GM18868 (cell line): ENCODE measurements around the gene CCDC136.
A peak's percentile ranks its signal among the peaks of the same experiment; 100 is the strongest.

ENCODE experiments used
- ATAC-seq: cut with Tn5 transposase; IDR thresholded peaks from one replicate; pipeline ENCODE4 v1.9.1; 2021; ENCODE audit warnings: mild to moderate bottlenecking, moderate library complexity; ENCODE audit not compliant: unreplicated experiment

The CCDC136 gene

DNA sequence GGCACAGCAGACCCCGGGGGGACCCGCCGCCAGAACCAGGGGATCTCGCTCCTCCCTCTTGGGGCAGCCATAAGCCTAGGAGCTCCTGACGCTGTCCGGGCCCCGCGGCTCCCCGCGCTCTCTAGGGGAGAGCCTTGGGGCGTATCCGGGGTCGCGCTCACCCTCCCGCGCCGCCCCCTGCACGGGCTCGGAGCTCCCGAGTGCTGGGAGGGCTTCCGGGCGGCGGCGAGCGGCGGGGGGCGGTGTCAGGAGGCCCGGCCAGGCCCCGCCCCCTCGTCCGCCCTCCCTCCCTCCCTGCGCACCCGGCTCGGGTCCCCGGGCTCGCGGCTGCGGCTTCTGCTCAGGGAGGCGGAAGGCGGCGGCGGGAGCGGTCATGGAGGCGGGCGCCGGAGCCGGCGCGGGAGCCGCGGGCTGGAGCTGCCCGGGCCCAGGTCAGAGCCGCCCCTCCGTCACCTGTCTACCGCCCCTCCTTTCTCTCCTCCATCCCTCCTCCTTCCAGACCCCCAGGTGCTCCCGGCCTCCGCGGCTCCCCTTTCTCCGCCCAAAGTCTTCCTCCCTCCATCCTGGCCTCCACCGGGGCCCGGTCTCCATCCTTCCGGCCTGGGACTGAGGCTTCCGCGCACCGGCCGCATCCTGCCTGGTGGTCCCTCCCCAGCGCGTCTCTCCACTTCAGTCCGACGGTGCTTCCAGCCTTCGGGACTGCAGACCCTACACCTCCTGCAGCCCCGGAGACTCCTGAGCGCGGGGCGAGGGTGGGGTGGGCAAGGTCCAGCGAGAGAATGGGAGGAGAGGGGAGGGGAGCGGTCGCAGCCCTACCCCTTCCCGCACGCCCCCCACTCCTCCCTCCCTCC is at the start of gene CCDC136:
CCDC136 (plus strand) TSS at position 848 of the 851 bp plus-strand sequence. CDS start 444 bp downstream, outside the sequence.
- ATAC-seq, result peak; percentile 83

DNA sequence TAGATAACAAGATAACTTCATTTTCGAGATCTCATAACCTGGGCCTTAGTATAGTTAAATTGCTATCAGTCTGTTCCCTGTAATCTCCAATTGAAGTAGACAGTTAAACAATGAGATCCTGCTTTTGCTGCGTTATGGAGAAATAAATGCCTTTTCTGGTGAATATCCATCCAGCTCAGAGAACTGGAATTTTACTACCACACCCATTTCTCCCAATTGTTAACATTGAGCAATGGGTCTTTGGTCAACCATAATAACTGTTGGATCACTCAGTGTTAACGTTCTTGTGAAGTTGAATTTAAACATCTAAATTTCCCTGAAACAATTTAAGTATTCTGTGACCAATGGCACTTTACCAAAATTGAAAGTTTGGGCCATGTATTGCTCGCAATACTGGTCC is 49.6 kb upstream of the CCDC136 start:
- ATAC-seq, result no peak

DNA sequence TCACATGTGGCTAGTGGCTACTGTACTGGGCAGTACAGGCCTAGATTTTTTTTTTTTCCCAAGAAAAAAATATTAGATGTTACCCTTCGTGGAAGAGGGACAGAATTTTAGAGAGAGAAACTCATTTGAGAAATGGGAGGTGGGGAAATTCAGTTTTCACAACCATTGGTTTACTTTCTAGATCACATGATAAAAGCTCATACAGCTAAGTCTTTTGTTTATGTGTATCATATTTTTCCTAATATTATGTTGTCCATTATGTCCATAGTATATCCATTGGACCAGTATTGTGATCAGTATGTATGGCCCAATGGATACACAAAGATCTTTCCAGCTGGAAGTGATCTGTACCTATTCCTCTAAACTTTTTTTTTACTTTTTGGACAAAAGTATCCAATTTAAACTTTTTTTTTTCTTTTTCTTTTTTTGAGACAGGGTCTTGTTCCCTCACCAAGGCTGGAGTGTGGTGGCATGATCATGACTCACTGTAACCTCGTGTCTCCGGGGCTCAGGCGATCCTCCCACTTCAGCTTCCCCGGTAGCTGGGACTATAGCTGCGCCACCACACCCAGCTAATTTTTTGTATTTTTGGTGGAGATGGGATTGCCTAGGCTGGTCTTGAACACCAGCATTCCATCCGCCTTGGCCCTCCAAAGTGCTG is 48.5 kb upstream of the CCDC136 start:
- ATAC-seq, result no peak

DNA sequence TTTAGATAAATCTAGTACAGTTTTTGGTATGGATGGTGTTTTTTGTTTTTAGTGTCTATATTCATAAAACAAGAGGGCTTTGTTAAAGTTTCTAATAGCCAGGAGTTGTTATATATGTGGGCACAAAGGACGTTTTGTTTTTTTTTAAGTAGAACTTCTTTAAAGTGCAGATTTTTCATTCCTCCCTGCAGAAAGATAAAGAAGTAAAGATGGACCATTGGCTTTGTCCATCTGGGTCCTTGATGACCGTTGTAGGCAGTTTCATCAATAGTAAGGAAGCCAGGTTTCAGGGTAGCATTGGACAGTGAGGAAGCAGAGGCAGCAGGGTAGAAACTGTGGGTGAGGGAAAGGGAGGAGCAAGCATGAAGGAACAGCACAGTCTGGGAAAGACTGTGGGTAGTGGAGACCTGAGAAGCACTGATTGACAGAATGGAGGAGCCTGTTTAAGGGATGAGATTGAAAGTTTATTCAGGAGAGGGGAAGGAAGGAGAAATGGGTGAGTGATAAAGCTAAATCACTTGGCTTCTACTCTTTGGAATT is 47.3 kb upstream of the CCDC136 start:
- ATAC-seq, result no peak

DNA sequence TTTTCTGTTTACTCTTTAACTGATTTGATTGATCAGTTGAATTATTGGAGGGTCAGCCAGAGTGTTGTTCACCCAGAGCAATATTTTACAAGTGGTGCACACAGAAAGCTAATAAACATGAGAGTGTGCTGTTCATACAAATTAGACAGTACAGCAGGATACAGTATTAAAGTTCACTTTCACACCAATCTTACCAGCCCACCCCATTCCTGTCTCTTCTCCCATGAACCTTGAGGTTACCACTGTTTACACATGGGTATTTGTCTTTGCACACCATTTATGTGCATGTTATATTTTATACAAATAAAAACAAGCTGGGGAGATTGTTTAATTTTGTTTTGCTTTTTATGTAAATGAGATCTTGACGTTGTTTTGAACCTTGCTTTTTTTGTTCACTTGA is 46.1 kb upstream of the CCDC136 start:
- ATAC-seq, result no peak

DNA sequence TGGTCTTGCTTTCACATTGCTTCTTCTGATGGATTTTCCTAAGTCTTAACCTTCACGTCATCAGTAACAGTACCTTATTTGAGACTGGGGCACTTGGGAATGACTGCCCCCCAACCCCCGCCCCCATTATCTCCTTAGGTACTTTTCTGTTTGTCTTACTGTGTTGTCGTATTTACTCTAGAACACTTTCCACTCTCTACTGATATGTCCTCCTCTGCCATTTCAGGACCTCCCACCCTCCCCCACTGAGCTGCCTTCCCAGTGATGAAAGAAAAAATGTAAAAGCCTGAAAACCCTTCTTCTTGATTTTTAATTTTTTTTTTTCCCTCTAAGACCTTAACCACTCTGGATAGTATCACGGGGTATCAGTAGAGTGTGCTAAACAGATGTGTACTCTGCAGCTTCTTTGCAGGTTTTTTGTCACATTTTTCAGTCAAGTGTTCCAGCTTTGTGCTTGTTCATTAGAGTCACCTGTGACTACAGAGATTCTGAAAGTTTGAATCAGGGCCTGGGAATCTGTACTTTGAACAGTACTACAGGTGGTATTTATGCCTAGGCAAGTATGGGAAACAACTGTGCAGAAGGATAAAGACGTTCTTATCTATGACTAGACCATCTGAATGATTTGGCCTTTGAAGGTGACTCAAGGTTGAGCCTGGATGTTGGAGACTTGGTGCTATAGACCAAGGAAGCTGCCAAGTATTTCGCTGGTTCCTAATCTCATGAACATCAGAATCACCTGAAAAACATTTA is 44.3 kb upstream of the CCDC136 start:
- ATAC-seq, result no peak

DNA sequence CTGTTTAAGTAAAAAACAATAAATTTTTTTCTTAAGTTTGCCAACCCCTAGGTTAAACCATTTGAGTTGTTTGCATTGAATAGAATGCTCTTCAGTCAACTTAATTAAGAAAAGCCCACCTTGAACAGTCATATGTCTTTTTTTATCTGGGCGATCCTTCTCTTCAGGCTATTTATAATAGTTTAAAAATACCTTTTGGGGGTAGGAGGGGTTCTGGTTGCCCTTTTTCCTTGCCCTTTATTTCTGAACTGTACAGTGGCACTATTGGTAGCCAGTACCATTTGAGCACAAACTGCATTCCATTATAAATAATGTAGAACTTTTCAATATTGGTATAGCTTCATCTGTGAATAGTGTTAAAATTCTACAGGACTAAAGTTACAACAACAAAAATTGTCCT is 39.5 kb upstream of the CCDC136 start:
- no peak for ATAC-seq

DNA sequence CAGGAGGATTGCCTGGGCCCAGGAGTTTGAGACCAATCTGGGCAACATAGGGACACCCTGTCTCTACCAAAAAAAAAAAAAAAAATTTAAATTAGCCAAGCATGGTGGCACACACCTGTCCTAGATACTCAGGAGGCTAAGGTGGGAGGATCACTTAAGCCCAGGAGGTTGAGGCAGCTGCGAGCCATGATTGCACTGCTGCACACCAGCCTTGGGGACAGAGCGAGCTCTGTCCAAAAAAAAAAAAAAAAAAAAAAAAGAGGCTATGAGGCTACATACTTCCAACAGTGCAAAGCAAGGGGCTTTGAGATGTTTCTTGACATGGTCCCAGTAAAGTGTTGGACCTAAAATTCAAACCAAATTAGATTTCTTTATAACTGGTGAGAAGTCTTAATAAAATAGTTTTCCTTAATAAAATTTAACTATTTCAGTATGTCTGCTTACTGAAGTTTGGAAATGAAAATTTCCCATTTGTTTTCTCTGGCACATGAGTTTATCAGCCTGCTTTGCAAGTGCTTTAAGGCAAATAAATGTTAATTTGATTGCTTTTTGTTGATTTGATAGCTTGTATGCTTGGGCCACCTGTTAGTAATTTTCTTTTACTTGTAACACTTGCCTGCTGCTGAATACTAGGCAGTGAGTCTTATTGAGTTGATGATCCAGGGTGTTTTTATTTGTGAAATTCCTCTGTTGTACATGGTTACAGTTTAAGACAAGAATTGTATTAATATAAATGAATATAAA is 36.5 kb upstream of the CCDC136 start:
- ATAC-seq, result no peak

DNA sequence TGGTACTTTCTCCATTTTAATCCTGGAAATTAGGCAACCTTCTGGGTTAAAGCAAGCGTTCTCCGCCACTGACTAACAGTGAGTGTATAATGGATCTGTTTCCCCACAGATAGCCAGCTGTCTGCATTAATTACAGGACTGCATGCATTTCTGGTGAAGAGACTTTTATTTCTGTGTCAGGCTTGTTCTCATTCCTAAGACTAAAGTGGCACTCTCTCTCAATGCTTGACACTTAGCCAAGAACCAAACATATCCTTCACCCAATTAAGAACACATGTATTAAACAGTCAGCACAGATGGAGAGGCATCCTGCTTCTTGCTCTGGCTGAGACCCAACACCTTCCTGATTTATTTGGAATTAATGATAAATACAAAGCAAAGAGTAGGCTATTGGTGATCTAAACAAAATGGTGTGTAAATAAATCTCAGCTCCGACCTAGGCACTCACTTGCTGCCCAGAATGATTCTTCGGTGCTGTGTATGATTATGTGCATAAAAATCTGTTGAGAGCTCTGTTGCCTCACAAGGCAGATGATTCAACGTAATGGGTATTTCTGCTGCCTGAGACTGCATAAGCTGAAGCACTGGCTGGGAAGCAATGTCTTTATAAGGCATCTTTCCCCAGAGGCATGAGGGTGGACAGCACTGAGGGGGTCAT is 35.8 kb upstream of the CCDC136 start:
- ATAC-seq, result no peak

DNA sequence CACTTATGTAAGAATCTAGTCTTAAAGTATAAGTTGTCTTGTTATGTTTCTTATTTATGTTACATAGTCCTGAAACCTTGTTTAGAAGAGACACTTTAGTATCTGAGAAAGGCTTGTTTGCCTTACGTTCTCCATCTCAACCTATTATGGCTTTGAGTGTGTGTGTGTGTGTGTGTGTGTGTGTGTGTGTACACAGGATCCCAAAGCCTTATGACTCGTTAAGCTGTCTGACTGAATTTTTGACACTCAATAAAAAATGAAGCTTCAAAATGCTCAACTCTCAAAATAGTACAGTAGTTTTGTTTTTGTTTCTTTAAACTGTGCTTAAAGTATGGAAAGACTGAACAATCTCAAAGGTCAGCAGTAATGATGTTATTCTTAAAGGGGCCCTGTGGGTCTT is 34.6 kb upstream of the CCDC136 start:
- no peak for ATAC-seq

DNA sequence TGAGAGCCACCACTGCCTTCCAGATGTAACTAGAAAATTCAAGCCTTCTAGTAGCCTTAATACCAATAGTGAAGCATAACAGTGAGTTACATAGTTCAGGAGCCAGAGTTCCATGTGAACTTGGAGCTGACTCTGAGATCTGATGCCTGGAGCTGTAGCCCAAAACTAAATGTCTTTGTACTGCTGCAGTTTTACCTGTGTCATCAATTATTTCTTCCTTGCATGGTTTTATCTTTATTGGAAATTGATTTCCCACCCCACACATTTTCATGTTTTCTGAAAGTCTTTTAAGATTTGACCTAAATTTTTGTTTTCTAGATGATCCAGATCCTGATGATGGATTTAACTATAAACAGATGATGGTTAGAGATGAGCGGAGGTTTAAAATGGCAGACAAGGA is 33.2 kb upstream of the CCDC136 start:
- ATAC-seq, result no peak

DNA sequence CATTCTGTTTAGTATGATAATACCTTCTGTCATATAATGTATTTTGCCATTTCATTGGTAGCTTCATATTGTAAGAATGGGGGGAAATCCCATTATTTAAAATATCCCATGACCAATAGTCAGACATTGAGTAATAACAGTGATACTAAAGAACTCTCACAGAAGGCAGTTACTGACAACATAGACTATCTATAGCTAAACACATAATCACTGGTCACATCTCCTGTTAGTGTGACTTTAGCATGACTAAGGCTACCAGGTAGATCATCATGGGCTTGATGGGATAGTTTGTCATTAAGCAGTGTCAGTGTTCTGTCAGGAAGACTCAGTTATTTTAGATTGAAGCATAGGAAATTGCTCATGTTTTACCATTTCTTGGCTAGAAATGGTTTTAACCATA is 32.5 kb upstream of the CCDC136 start:
- ATAC-seq, result no peak

DNA sequence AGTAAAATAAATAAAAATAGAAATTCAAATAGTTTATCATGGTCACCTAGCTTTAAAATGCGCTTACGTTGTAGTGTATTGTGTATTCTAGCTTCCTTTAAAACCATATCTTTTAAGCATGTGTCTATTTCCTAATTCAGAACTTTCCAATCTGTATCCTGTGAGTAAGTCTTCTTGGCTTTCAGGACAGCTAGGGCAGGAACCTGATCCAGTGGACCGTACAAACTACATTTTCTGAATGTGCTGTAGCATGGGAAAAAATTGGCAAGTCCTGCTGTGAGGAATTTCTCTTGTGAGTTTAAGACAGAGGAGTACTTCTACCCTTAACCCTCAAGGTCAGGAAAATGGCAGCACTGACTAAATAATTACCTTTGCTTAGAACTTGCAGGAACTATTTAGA is 28.2 kb upstream of the CCDC136 start:
- no peak for ATAC-seq

DNA sequence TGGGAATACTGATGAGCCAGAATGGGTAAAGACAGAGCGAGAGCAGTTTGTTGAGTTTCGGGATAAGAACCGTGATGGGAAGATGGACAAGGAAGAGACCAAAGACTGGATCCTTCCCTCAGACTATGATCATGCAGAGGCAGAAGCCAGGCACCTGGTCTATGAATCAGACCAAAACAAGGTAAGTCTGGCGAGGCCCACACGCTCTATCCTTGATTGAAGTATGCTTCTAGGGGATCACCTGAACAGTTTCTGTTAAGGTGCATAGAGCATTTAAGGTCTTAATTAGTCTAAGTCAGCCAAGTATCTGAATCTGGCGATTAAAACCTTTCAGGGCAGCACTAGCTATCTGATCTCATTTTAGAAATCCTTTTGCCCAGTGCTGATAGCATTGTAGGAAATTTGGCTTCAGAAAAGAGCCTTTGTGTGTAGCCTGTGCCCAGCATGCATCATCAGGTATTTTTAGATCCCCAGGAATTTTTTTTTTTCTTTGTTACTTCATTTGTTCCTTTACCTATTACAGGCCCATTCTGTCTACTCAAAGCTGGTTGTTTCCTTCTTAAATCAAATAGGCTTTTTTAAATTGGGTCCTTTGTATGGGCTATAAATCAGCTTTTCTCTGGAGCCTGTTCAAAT is 24.2 kb upstream of the CCDC136 start:
- ATAC-seq, result no peak

DNA sequence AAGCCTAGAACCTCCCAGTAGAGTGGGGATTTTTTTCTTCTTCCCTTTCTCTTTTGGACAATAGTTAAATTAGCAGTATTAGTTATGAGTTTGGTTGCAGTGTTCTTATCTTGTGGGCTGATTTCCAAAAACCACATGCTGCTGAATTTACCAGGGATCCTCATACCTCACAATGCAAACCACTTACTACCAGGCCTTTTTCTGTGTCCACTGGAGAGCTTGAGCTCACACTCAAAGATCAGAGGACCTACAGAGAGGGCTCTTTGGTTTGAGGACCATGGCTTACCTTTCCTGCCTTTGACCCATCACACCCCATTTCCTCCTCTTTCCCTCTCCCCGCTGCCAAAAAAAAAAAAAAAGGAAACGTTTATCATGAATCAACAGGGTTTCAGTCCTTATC is 21.5 kb upstream of the CCDC136 start:
- no peak for ATAC-seq

DNA sequence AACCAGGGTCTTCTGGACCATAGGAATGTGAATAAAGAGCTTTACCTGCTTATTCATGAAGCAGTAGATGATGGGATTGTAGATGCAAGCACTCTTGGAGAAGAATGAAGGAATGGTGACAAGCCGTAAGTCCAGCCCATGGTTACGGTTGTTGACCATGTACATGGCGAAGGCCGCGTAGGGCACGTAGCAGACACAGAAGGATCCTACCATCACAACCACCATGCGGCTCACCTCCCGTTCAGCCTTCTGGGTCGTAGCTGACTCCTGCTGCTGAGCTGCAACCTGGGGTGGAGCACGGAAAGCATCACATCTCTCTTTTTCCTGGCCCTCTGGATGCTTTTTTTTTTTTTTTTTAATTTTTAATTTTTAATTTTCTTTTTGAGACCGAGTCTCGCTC is 18.2 kb upstream of the CCDC136 start:
- ATAC-seq, result no peak

DNA sequence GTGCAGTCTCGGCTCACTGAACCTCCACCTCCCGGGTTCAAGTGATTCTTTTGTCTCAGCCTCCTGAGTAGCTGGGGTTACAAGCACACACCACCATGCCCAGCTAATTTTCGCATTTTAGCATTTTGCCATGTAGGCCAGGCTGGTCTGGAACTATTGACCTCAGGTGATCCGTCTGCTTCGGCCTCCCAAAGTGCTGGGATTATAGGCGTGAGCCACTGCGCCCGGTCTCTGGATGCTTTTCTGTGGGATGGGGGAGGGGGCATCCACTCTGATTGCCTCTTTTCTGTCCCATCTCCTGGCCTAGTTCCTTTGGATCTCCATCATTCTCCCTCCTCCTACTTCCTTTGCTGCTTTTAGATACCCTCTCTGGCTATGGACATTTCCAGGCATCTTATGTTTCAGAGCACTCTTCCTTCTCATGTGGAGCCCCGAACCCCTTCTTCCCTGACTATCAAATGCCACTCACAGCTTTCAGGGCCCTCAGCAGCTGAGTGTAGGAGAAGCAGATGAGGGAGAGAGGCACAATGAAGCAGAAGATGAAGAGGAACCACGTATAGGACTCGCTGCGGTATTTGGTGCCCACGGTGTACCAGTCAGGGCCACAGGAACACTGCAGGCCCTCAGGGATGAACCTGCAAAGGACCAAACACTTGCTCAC is 17.6 kb upstream of the CCDC136 start:
- no peak for ATAC-seq

DNA sequence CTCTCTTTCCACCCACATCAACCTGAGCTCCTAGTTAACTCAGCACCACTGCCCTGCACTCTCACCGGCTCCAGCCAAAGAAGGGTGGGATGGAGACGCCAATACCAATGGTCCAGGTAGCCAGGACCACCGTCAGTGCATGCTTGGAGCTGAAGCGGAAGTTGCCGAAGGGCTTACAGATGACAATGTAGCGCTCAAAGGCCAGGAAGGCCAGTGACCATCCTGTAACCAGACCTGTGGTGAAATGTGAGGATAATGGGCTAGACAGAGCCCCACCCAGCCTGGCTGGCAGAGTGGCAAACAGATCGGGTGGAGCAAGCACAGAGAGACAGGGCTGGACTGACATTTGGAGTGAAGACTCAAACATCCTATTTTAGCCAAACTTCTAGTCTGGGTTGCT is 16.8 kb upstream of the CCDC136 start:
- no peak for ATAC-seq

DNA sequence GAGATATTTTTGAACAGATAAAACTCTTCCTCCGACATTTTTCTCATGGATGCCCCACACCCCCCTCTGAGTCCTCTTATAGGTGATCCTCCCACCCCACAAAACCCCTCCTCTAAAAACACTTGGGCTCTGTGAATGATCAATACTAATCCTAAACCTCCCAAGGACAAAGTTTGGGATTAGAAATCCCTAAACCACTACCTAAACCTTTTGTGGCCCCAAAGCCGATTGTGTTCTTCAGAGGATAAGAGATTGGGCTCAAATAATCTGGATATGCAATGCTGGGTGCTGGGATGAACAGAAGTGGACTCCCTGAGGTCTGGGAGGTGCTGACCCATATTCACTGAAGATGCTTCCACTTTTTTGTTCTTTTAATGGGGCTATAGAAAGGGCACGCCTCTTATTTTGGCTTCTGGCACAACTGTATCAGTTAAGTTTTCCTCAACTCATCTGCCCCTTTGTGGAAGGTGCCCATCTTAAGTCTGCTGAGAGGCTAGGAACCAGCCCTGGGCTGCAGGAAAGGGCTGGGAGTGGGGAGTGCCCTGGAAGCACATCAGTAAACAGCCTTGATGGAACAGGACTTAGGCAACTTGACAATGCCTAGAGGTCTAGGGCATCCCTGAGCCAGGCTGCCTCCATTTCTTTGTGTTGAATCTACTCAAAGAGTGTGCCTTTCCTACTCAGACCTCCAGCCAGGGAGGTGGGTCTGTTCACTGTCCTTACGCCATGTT is 15.9 kb upstream of the CCDC136 start, which contains the start of gene OPN1SW:
OPN1SW (minus strand) TSS at position 51 of the 731 bp plus-strand sequence; CDS start at position 38, 13 bp downstream.
- no peak for ATAC-seq
